ENCODE measurements around the gene TLCD1.

DNA sequence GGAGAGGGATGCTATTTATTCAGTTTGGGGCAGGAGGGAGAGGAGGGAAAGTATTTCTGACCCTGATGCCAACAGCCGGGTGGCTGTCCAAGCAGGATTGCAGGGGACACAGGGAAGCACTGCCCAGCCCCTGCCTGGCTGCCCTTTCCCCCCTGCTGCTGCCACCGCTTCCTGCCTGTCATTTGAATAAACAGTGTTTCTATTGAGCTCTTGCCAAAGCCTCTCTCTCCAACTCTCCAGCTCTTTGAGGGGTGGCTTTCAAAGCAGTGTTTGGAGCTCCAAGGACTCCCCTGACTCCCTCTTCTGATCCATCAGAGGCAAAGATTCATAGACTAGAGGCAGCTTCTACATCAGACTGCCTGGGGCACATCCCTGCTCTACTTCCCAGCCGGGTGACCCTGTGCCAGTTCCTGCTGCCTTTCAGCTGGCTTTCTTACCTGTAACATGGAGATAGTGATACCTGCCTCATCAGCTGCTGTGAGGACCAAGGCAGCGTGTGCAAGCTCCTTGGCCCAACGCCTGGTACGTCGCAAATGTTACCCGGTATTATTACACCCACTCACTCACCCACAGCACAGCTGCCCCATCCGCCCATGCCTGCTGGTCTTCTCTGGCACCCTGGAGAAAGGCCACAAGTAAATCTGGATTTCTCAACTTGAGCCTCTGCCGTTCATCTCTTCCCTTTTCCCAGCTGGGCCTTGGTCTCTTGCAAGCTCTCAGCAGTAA, 23.8 kb downstream of the TLCD1 start:
- TF ChIP-seq, protein P1, sequence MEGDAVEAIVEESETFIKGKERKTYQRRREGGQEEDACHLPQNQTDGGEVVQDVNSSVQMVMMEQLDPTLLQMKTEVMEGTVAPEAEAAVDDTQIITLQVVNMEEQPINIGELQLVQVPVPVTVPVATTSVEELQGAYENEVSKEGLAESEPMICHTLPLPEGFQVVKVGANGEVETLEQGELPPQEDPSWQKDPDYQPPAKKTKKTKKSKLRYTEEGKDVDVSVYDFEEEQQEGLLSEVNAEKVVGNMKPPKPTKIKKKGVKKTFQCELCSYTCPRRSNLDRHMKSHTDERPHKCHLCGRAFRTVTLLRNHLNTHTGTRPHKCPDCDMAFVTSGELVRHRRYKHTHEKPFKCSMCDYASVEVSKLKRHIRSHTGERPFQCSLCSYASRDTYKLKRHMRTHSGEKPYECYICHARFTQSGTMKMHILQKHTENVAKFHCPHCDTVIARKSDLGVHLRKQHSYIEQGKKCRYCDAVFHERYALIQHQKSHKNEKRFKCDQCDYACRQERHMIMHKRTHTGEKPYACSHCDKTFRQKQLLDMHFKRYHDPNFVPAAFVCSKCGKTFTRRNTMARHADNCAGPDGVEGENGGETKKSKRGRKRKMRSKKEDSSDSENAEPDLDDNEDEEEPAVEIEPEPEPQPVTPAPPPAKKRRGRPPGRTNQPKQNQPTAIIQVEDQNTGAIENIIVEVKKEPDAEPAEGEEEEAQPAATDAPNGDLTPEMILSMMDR (conservative IDR thresholded peaks at IDR 0.05; ENCODE audit: low read length), result no peak
- TF ChIP-seq EZH2phosphoT487 (IDR thresholded peaks at IDR 0.05; ENCODE audit: borderline replicate concordance), result no peak

Measured in Loucy (cell line).